ENCODE data around the gene MCTP2.

The MCTP2 gene

GRCh38 chr15:94258246-94258645 lies 26.9 kb downstream of the MCTP2 start:
- no peak for TF ChIP-seq CTCF (IDR thresholded peaks at IDR 0.05; ENCODE audit: low read depth, low read length, missing control alignments)
- no peak for DNase-seq (ENCODE audit: extremely low read depth, low read depth)
- H3K4me3 ChIP-seq (replicated peaks; ENCODE audit: low read depth, low read length) = no peak overlapping the region

GRCh38 chr15:94259121-94259751 lies 27.9 kb downstream of the MCTP2 start:
- no peak for DNase-seq (ENCODE audit: extremely low read depth, low read depth)
- H3K4me3 ChIP-seq (replicated peaks; ENCODE audit: low read depth, low read length) = no peak overlapping the region
- TF ChIP-seq CTCF (IDR thresholded peaks at IDR 0.05; ENCODE audit: low read depth, low read length, missing control alignments) = no peak

- DNase-seq (ENCODE audit: extremely low read depth, low read depth) = no peak
- no peak for TF ChIP-seq CTCF (IDR thresholded peaks at IDR 0.05; ENCODE audit: low read depth, low read length, missing control alignments)
- H3K4me3 ChIP-seq (replicated peaks; ENCODE audit: low read depth, low read length) = no peak overlapping the region
These were observed 28.5 kb downstream of the MCTP2 start for GRCh38 chr15:94259863-94260262.

GRCh38 chr15:94262201-94262600 lies 30.8 kb downstream of the MCTP2 start:
- no peak for TF ChIP-seq CTCF (IDR thresholded peaks at IDR 0.05; ENCODE audit: low read depth, low read length, missing control alignments)
- no peak for DNase-seq (ENCODE audit: extremely low read depth, low read depth)
- no peak overlapping the region for H3K4me3 ChIP-seq (replicated peaks; ENCODE audit: low read depth, low read length)

- no peak for DNase-seq (ENCODE audit: extremely low read depth, low read depth)
- no peak for TF ChIP-seq CTCF (IDR thresholded peaks at IDR 0.05; ENCODE audit: low read depth, low read length, missing control alignments)
- H3K4me3 ChIP-seq (replicated peaks; ENCODE audit: low read depth, low read length) = no peak overlapping the region
These were observed 32.2 kb downstream of the MCTP2 start for GRCh38 chr15:94263341-94264273.

- TF ChIP-seq CTCF (IDR thresholded peaks at IDR 0.05; ENCODE audit: low read depth, low read length, missing control alignments) = no peak
- H3K4me3 ChIP-seq (replicated peaks; ENCODE audit: low read depth, low read length) = no peak overlapping the region
- DNase-seq (ENCODE audit: extremely low read depth, low read depth) = no peak
These were observed 33.6 kb downstream of the MCTP2 start for GRCh38 chr15:94265009-94265408.

Data from HFF-Myc (cell line).